ENCODE results near the gene NFAT5. TPM values are rescaled to one million over a fixed set of nuclear protein-coding genes. Genes with fewer than 3 reads are reported as not detected.

The NFAT5 gene
- total and polyA plus RNA-seq, 9 of the 15 experiments (the other 6 are each of a cell fraction or from before 2014, with no cell fraction given) = 0.78 to 20.5 (median 12.4) TPM

- TF ChIP-seq CCNT2 (IDR thresholded peaks at IDR 0.05; ENCODE audit: borderline replicate concordance, extremely low read depth, insufficient read length, low read depth, low read length) (no peak), ATF3 (IDR thresholded peaks at IDR 0.05) (peak; percentile 22; the same call in 1 of the 2 replicates), ATF3 (CRISPR knock-in tag; conservative IDR thresholded peaks at IDR 0.05) (no peak), FOSL1 (tag; conservative IDR thresholded peaks at IDR 0.05) (peak; percentile 63), PCBP2 (IDR thresholded peaks at IDR 0.05; ENCODE audit: low read depth, low read length, poor library complexity, severe bottlenecking) (no peak), TAF9B (IDR thresholded peaks at IDR 0.05; ENCODE audit: partially characterized antibody) (no peak), FOXJ2 (tag; IDR thresholded peaks at IDR 0.05) (no peak), ELF4 (CRISPR knock-in tag; IDR thresholded peaks at IDR 0.05) (no peak), KDM1A (IDR thresholded peaks at IDR 0.05) (no peak), BDP1 (IDR thresholded peaks at IDR 0.05; ENCODE audit: insufficient read depth, insufficient read length) (no peak), RBM15 (IDR thresholded peaks at IDR 0.05; ENCODE audit: insufficient read depth, low read length) (no peak), ZKSCAN8 (CRISPR knock-in tag; IDR thresholded peaks at IDR 0.05) (no peak), NR2C1 (IDR thresholded peaks at IDR 0.05) (no peak), NR2C1 (tag; IDR thresholded peaks at IDR 0.05) (no peak), SMARCA4 (IDR thresholded peaks at IDR 0.05) (no peak), ZNF639 (CRISPR knock-in tag; conservative IDR thresholded peaks at IDR 0.05 in 1 of 2, IDR thresholded peaks at IDR 0.05 in 1 of 2) (no peak), ZEB2 (IDR thresholded peaks at IDR 0.05) (no peak), TFAP4 (CRISPR knock-in tag; IDR thresholded peaks at IDR 0.05; ENCODE audit: borderline replicate concordance) (peak; percentile 31; the same call in 1 of the 2 replicates), CBX1 (IDR thresholded peaks at IDR 0.05; ENCODE audit: low read depth) (no peak), TEAD4 (IDR thresholded peaks at IDR 0.05; ENCODE audit: low read length) (peak; percentile 41; the same call in 1 of the 2 replicates), TEAD4 (CRISPR knock-in tag; IDR thresholded peaks at IDR 0.05; ENCODE audit: borderline replicate concordance) (no peak), ZNF785 (CRISPR knock-in tag; IDR thresholded peaks at IDR 0.05) (no peak), CBFA2T3 (IDR thresholded peaks at IDR 0.05) (peak; percentile 50), SAFB (IDR thresholded peaks at IDR 0.05; ENCODE audit: borderline replicate concordance, low read depth, low read length) (no peak), TCF3 (CRISPR knock-in tag; IDR thresholded peaks at IDR 0.05) (peak; percentile 49; the same call in 1 of the 2 replicates), ZNF140 (CRISPR knock-in tag; IDR thresholded peaks at IDR 0.05) (no peak), FOXP1 (CRISPR knock-in tag; IDR thresholded peaks at IDR 0.05) (no peak), HNRNPUL1 (IDR thresholded peaks at IDR 0.05; ENCODE audit: low read length) (no peak), SMARCA5 (IDR thresholded peaks at IDR 0.05) (no peak)
Observed at GRCh38 chr16:69626256-69626655, 60.5 kb downstream of the NFAT5 start (continued).

All from K562 (cell line).